GM21526 (cell line): Measurements from ENCODE around the gene CACNA1S.

Experiments used
- ATAC-seq: cut with Tn5 transposase; IDR thresholded peaks from one replicate; pipeline ENCODE4 v1.9.1; 2021; ENCODE audit warnings: moderate library complexity; ENCODE audit not compliant: unreplicated experiment, low FRiP score

Gene CACNA1S

DNA sequence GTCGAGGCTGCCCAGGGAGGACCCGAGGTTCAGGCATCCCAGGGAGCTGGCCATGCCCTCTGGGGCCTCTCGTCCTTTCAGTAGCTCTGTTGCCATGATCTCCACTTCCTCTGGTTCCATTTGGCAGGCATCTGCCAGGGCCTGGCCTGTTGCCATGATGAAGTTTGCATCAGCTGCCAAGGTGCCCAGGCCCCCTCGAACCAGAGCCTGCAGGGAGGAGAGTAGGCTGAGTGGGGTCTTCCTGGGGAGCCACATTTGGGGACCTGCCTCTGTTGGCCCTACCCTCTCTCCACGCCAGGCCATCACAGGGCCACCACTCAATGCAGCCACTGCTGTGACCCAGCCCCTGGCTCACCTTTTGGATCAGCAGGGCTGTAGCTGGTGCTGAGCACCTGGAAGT lies 72.3 kb downstream of the CACNA1S start:
- no peak for ATAC-seq

DNA sequence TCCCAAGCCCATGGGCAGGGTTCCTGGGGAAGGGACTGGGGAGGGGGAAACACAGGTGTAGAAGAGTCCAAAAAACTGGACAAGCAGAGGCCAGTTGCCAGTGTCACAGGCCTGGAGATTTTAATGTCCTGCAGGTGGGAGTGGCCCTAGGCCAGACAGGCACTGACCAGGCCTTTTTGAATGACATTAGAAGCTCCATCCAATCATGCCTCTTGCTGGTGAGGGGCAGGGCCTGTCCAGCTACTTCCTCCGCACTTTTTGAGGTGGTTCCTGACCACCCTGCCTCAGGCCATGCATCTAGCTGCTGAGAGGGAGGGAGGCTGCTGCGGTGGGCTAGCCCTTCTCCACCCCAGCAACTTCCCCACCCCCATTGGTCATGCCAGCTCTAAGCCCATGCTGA lies 72.8 kb downstream of the CACNA1S start:
- ATAC-seq = no peak

DNA sequence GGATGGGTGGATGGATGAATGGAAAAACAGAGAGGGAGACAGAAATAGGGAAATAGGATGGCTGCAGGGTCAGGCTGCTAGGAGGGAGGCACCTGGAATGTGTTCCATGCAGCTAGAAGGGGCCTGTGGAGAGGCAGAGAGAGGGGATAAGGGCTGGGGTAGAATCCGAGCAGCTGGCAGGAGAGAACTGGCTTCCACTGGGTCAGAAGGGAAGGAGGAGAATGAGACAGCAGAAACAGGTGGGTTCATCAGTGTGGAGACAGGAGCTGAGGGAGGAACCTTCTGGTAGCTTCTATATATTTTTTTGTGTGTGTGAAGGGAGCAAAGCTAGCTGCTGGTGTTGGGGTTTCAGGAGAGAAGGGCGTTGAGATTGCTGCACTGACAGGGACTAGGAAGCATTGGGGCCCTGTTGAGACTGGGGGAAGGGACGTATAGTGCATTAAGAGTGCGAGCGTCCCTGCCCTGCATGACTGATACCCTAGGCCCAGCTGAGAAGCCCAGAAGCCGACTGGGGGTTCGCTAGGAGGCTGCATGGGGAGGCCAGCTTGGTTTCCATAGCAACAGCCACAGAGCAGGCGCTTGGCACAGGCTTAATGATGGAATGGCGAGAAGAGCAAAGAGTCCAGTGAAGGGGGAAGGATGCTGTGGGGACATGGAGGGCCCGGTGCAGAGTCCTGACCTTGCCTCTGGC lies 73.9 kb downstream of the CACNA1S start:
- no peak for ATAC-seq

DNA sequence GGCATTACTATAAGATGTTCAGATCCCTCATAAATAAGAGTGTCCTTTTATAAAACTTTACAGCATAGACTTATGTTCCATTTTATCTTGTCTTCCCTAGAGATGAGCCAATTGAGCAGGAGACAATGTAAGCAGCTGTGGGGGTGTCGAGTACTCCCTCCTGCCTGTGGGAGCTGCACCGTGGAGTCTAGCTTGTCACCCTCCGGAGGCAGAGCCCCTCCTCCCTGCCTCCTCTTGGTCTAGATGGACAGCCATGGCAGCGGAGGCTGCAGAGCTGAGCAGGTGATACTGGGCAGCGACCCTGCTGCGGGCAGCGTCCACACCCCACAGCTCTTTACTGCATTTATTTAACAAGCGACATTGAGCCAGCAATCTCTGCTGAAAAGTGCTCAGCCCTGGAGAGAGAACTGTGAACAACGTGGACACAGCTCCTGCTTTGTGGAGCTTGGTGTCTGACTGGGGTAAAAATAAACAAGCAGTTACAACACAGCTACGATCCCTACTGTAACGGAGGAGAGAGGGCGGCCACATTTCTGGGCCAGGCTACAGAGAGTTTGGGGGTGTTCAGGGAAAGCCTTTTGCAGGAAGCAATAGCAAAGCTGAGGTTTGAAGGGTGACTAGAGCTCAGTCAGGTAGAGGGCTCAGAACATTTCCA lies 75.9 kb downstream of the CACNA1S start:
- no peak for ATAC-seq

DNA sequence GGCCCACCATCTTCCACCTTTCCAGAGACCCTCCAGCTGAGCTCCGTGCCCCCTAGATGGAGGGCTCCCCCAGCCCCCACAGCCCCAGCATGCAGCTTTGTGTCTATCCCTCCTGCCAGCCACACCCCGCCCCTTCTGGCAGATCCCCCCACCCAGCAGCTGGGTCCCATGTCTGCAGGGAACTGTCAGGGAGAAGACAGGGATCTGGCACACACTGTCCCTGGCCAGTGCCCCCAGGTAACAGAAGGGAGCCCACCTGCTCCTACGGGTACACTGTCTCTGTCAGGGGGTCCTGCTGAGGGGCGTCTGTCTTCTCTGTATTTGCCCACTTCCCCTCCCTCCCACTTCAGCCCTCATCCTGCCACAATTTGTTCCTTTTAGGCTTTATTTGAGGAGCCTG lies 77.6 kb downstream of the CACNA1S start:
- ATAC-seq = no peak

DNA sequence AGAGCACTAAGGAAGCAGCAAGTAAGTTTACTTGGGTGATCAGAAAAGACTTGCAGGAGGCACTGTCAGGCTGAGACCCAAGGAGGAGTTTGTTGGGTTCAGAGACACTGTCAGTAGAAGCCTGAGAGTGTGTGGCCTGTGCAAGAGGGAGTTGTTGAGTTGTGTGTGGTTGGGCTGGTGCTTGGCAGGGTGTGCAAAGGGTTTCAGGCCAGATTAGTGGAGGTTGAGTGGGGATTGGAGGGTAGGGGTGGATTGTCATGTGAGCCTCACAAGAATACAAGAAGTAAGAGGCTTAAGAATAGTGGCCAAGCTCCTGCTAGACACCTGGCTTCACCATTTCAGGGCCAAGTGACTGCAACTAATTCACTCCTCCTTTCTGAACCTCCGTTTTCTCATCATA lies 79.8 kb downstream of the CACNA1S start:
- ATAC-seq = no peak

DNA sequence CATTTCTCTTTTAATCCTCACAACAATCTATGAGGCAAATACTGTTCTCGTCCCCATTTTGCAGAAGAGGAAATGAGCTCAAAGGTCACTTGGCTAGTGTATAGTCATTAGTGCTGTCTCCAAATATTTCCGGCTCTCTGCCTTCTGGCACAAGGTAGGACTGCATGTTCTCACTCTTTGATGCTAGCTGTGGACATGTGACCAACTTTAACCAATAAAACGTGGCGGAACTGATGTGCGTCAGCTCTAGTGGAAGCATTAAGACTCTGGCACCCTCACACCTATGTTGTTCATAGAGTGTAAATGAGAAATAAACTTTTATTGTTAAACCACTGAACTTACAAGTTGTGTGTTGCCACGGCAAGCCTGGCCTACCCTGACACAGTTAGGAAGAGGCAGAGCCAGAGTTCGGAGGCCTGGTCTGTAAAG lies 83.8 kb downstream of the CACNA1S start:
- no peak for ATAC-seq

DNA sequence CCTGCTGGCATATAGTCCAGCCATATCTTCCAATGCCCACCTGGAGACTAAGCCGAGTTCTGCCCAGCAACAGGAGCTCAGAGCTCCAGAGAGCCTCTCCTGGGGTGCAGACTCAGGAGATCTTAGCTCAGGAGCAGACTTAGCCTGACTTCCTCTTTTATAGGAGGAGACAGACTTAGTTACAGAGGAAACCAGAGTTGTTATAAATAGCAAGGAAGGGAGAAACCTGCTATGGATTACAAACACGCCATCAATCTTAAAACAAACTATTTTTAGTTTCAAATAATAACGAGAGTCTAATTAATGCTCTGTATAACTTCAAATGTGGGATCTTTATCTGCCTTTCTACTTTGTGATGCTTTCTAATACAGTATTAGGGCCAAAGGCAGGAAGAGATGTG lies 85.4 kb downstream of the CACNA1S start:
- ATAC-seq = no peak

DNA sequence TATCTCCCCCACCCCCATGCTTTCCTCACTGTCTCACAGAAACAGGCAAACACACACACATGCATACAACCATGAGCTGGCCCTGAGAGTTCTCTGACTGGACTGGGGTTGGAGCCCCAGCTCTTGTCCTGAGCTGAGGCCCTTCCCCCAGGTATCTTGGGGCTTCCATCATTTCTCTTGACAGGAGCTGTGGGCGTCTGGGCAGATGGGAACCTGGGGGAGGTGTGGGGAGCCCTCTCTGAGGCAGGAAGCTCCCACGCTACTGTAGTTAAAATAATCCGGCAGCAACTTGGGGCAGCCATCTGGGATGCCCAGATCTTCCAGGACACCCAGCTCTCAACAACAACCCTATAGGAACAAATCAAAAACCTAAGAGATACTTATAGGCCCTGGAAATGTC lies 86.0 kb downstream of the CACNA1S start:
- no peak for ATAC-seq

DNA sequence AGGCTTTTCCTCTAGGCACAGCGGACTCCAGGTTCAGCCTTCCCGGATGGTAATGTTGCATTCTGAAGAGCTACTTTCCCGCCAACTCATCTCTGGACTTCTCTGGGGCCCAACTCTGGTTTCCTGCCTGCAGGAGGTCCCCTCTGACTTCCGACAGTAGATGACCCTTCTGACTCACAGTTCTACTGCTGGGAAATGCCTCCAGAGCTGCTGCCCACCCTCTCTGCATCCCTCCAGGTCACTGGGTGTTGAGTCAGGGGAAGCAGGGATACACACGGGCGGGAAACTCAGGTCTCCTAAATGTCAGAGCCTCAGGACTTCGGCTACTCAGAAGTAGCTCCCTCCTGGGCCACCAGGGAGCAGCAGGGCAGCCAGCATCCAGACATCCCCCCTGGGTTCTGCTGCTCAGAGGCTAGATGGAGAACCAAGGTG lies 86.6 kb downstream of the CACNA1S start:
- ATAC-seq = no peak

DNA sequence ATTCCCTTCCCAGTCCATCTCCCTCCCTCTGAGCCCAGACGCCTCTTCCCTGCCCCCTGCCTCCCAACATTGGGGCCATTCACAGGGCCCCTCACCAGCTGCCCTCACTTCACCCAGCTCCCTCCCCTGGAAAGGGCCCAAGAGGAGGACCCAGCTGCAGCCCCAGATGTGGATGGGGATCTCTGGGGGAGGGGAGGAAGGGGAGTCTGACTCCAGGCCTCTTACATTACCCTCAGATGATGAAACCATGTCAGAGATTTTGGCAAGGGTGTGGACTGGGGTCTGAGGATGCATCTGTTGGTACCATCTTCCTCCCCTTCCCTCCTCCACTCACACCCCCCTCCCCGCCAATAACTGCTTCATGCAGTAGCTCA lies 87.6 kb downstream of the CACNA1S start:
- ATAC-seq = no peak

DNA sequence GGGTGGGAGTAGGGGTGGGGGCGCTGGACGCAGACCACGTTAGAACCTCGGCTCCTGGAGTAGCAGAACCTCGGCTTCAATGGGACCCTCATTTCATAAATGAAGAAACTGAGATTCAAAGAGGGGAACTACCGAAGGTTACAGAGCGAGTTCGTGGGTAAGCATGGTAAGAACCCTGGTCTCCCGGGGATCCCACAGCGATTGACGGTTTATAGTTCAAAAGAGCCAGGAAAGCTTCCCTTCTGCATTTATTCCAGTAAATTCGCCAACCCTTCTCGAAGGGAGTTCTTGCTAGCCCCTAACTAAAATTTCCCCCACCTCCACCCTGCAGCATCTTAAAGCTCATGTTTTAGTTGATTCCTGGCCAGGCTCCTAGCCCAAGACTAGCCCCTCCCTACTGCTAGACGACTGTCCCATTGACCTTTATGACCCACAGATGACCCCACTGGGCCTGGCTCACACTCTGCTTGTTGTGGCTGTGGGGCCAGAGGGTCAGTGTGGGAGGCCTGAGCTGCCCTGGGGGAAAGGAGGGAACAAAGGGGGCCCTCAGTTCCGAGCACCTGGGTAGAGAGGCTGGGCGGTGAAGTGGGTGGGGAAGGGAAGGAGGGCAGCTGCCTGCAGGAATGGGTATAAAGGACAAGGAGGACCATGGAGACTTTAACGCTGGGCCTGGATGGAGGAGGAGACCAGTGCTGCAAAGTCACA lies 88.2 kb downstream of the CACNA1S start:
- no peak for ATAC-seq

DNA sequence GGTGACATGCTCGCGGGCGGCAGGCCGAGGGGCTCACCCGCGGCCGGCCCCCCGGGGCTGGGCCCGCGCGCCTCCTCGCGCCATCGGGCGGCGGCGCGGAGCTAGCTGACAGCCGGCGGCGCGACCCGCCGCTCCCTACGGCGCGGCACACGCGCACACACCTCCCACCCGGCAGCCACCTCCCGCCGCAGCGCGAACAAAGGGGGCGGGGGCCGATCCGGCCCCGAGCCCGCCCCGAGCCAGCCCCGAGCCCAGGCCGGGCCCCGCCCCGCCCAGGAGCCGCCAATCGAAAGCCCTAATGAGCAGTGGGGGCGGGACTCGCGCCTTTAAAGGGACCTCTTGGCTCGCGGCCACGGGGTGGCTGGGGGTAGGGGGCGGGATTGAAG lies 88.7 kb downstream of the CACNA1S start, which contains the start of gene KIF21B:
KIF21B (minus strand) TSS at position 198 of the 386 bp plus-strand sequence. CDS start 331 bp downstream, outside the sequence.
- ATAC-seq = peak; percentile 48

DNA sequence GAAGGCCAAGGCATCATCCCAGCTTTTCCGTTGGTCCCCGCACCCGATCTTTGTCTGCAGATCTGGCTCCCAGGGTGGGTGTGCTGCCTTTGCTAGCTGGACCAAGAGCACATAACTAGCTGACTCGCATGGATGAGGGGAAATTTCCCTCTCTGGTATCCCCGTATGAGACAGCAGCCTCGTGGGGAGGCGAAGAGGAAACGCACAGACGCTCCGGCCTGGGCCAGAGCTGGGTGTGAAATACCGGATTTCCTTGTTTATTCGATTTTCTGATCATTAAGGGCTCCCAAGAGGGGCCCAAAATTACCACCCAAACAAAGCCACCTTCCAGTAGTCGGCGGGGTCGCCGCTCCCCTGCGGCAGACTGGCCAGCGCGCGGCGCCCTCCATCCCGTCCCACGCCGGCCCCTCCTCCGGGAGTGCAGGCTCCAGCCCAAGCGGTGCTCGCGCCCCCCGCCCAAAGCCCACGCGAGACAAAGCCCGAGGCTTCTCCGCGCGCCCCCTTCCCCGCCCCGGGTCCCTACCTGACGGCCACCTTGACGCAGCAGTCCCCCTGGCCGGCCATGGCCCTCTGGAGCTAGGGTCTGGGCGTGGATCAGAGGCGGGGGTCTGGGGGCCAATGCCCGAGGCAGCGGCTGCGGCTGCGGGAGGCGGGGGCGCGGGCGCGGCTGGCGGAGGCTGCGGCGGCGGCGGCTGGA lies 89.3 kb downstream of the CACNA1S start:
- ATAC-seq = no peak

DNA sequence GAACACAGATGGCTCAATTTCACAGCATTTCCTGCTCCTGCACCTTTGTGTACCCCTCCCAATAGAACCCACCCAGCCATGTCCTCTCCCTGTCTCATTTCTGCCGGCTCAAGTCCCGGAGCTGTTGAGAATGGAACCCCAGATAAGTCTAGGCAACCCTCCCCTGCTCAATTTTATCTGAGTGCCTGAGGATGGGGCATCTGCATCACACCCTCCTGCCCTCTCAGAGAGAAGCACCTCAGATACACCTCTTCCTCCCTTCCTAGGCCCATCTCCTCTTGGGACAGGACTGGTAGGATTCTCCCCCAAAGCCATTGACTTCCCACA lies 89.8 kb downstream of the CACNA1S start:
- no peak for ATAC-seq

DNA sequence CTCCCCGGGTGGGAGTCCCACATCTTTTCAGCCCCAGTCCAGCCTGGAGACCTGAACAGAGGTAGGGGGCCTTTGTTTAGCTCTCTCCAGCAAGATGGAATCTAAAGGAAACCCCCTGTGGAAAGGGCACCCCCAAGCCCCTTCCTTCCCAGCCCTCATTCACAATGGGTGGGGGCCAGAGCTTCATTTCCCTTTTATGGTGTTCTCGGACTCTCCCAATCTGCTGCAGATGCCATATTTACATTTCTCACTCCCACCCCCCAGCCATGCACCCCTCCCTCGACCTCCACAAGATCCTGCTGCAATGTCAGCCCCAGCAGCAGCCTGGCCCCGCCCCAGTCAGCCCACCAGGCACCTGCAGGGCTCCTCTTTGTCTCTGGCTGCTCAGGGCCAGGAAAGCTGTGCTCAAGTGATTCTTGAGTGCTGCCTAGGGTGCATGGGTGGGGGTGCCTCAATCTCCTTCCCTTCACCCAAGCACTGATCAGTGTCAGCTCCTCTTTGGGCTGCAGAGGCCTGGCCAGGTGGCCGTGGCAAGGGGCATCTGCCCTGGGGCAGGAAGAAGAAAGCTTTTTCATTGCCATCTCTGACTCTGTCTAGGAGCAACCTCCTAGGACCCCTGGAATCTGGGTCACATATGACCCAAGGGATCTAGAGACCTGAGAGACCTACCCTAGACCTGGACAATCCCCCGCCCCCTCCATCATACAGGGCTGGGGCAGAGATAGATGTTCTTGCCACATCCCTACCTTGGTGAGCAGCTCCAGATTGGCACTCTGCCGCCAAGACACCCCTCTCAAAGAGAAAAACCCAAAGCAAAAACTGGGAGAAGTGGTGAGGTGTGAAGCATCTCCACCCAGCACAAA lies 90.4 kb downstream of the CACNA1S start:
- no peak for ATAC-seq

DNA sequence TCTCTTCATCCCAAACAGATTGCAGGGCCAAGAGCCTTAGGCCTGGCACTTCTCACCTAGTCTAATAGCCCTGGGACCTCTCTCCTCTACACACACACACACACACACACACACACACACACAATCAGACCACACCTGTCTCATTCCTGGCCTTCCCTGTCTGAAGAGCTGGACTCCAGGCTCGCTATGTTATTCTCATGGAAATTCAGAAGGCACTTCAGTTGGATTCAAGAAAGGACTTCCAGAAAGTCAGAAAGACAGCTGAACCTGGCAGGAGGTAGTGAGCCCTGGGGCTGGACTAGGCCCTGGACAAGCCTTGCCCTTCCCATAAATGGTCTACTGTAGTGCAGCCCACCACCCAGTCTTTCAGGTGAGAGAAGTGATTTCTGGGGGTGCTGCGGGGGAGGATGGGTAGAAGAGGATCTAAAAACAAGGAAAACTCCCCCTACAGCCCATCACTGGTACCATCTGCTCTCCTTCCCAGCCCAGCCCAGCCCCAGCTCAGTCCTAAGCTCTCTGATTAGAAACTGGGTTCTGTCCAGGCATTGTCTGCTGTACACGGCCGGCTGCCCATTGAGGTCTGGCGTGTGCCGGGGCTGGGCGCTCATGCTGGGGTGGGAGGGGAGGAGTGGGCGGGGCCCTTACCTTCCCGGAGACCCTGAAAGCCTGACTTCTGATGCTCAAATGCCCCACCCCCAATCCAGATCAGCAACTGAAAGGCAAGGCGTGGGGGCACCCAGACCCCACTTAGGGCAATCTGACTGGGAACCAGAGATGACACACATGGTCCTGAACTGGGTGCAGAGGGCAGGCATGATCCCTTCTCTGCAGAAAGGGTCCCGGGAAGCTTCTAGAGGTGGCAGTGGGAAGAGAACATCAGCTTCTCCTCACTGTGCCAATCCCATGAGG lies 91.3 kb downstream of the CACNA1S start:
- ATAC-seq = no peak

DNA sequence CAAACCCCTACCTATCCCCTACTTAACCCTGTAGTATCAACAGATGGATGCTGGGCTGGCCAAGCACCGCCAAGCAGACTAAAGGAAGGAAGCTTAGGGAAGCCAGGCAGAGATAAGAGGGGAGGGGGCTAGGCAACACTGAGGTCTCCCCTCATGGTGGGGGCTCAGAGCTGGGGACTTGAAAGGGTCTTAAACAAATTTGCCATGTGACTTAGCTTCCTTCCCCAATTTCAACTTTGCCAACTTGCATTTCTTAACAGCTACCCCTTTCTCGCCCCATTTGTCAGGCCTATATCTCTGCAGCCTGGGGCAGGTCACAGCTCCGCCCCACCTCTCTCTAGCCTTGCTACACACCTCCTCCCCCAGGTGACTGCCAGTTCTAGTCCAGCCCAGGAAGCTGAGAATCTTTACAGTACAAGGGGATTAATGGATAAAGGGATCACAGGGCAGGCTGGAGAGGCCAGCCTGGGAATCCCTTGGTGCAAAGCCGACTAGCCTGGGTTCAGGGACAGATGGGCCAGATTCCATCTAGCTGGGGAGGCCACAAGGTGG lies 92.1 kb downstream of the CACNA1S start:
- no peak for ATAC-seq
